ENCODE measurements around the gene PDZRN4.

The PDZRN4 gene

GRCh38 chr12:41486718-41487117 lies 298.6 kb downstream of the PDZRN4 start:
- TF ChIP-seq CTCF (IDR thresholded peaks at IDR 0.05; ENCODE audit: borderline replicate concordance, insufficient read depth, low read depth, low read length), result no peak
- no peak overlapping the region for H3K4me3 ChIP-seq (ENCODE audit: low read depth, low read length)

GRCh38 chr12:41496009-41496408 lies 307.9 kb downstream of the PDZRN4 start:
- H3K4me3 ChIP-seq (ENCODE audit: low read depth, low read length), result no peak overlapping the region
- TF ChIP-seq CTCF (IDR thresholded peaks at IDR 0.05; ENCODE audit: borderline replicate concordance, insufficient read depth, low read depth, low read length), result no peak

GRCh38 chr12:41497409-41497808 lies 309.3 kb downstream of the PDZRN4 start:
- no peak overlapping the region for H3K4me3 ChIP-seq (ENCODE audit: low read depth, low read length)
- no peak for TF ChIP-seq CTCF (IDR thresholded peaks at IDR 0.05; ENCODE audit: borderline replicate concordance, insufficient read depth, low read depth, low read length)

- H3K4me3 ChIP-seq (ENCODE audit: low read depth, low read length), result no peak overlapping the region
- no peak for TF ChIP-seq CTCF (IDR thresholded peaks at IDR 0.05; ENCODE audit: borderline replicate concordance, insufficient read depth, low read depth, low read length)
These were observed 316.9 kb downstream of the PDZRN4 start for GRCh38 chr12:41504976-41505375.

- TF ChIP-seq CTCF (IDR thresholded peaks at IDR 0.05; ENCODE audit: borderline replicate concordance, insufficient read depth, low read depth, low read length), result no peak
- H3K4me3 ChIP-seq (ENCODE audit: low read depth, low read length), result no peak overlapping the region
These were observed 319.2 kb downstream of the PDZRN4 start for GRCh38 chr12:41507286-41507685.

- no peak for TF ChIP-seq CTCF (IDR thresholded peaks at IDR 0.05; ENCODE audit: borderline replicate concordance, insufficient read depth, low read depth, low read length)
These were observed 321.3 kb downstream of the PDZRN4 start for GRCh38 chr12:41509271-41510055.

GRCh38 chr12:41510470-41510869 lies 322.4 kb downstream of the PDZRN4 start:
- no peak overlapping the region for H3K4me3 ChIP-seq (ENCODE audit: low read depth, low read length)
- TF ChIP-seq CTCF (IDR thresholded peaks at IDR 0.05; ENCODE audit: borderline replicate concordance, insufficient read depth, low read depth, low read length), result no peak

More at GRCh38 chr12:41509271-41510055, 321.3 kb downstream of the PDZRN4 start:
- H3K4me3 ChIP-seq (ENCODE audit: low read depth, low read length), result no peak overlapping the region

Data from GM12875 (cell line).